HG02571 (cell line): Measurements from ENCODE around the gene GCAT.

Source experiments
- ATAC-seq: cut with Tn5 transposase; IDR thresholded peaks from one replicate; pipeline ENCODE4 v1.9.1; 2021; ENCODE audit warnings: mild to moderate bottlenecking, moderate library complexity; ENCODE audit not compliant: unreplicated experiment

The GCAT gene

GRCh38 chr22:37806409-37807333 lies 1.1 kb upstream of the GCAT start:
- ATAC-seq: no peak

GRCh38 chr22:37808294-37808657 lies 542 bp downstream of the GCAT start:
- no peak for ATAC-seq

GRCh38 chr22:37809672-37810333 lies 2.1 kb downstream of the GCAT start:
- no peak for ATAC-seq

- no peak for ATAC-seq
Observed at GRCh38 chr22:37811867-37812266, 4.1 kb downstream of the GCAT start.

- no peak for ATAC-seq
Observed at GRCh38 chr22:37812869-37813678, 5.3 kb downstream of the GCAT start.

GRCh38 chr22:37815593-37815992 lies 7.9 kb downstream of the GCAT start:
- ATAC-seq: no peak

GRCh38 chr22:37816543-37817180 lies 8.9 kb downstream of the GCAT start:
- no peak for ATAC-seq

- no peak for ATAC-seq
Observed at GRCh38 chr22:37817705-37818408, 10.1 kb downstream of the GCAT start.

- ATAC-seq: no peak
Observed at GRCh38 chr22:37818409-37819104, 10.8 kb downstream of the GCAT start.

- no peak for ATAC-seq
Observed at GRCh38 chr22:37819105-37819433, 11.3 kb downstream of the GCAT start.

GRCh38 chr22:37820350-37820749 lies 12.6 kb downstream of the GCAT start:
- ATAC-seq: no peak

- ATAC-seq: no peak
Observed at GRCh38 chr22:37822079-37822833, 14.5 kb downstream of the GCAT start.

- no peak for ATAC-seq
Observed at GRCh38 chr22:37823134-37823985, 15.6 kb downstream of the GCAT start, which contains the start of gene GALR3. GALR3 (plus strand) TSS chr22:37823382; CDS start chr22:37823407, 25 bp downstream.

GRCh38 chr22:37824674-37825641 lies 17.2 kb downstream of the GCAT start:
- no peak for ATAC-seq

GRCh38 chr22:37827056-37827455 lies 19.3 kb downstream of the GCAT start:
- ATAC-seq: no peak

- ATAC-seq: no peak
Observed at GRCh38 chr22:37830093-37830842, 22.5 kb downstream of the GCAT start.
